Panc1 (cell line): ENCODE data around the gene TNPO1. TPM values are rescaled to one million over a fixed set of nuclear protein-coding genes. Genes with fewer than 3 reads are reported as not detected.

Experiments
- ATAC-seq: fragments of 200-7000 bp; cut with Tn5 transposase; 2 replicates; pipeline ENCODE4 v1.9.1; 2020; ENCODE audit warnings: mild to moderate bottlenecking, moderate library complexity
- BruUV-seq: library from RNA; stranded (reverse); fragments of 400-500 nt; replicated peaks from 2 replicates; lab custom pipeline; 2021; lab: Mats Ljungman, UMichigan
- CTCF ChIA-PET: fragments of 300-600 bp; sonication (Branson Sonifier 250); formaldehyde crosslinking; loops from one replicate; lab custom pipeline; 2022; ENCODE audit warnings: antibody characterized with exemption; lab: Charles Lee
- POLR2A ChIA-PET: fragments of 300-600 bp; sonication (Branson Sonifier 250); formaldehyde crosslinking; loops from one replicate; lab custom pipeline; 2022; ENCODE audit warnings: antibody characterized with exemption; lab: Charles Lee
- DNase-seq: peaks from one replicate; pipeline ENCODE4 v3.0.0-alpha.2; 2010; ENCODE audit warnings: low read depth, low spot score
- H3K27ac ChIP-seq: 2 replicates; pipeline ENCODE4 v1.5.1; 2011; ENCODE audit warnings: mild to moderate bottlenecking, low read length, inconsistent platforms
- H3K27me3 ChIP-seq: fragments of 200-500 bp; sonication (Bioruptor generic); 2 replicates; pipeline ENCODE4 v1.6.0; 2014; ENCODE audit warnings: low read length, inconsistent platforms; ENCODE audit not compliant: control insufficient read depth, insufficient read depth
- H3K36me3 ChIP-seq: fragments of 200-500 bp; sonication (Bioruptor generic); 2 replicates; pipeline ENCODE4 v1.5.1; 2014; ENCODE audit warnings: inconsistent platforms, mild to moderate bottlenecking, low read length, moderate library complexity; ENCODE audit not compliant: control insufficient read depth, insufficient read depth
- H3K4me1 ChIP-seq: 2 replicates; pipeline ENCODE4 v1.5.1; 2011; ENCODE audit warnings: inconsistent platforms, mild to moderate bottlenecking, low read length, moderate library complexity; ENCODE audit not compliant: control insufficient read depth, insufficient read depth
- H3K4me3 ChIP-seq, 2 experiments: 2 replicates each; pipeline ENCODE4 v1.5.1; 2011 to 2012; ENCODE audit warnings: low read depth in 2 of 2, low read length in 2 of 2, mild to moderate bottlenecking in 2 of 2, inconsistent platforms in 1 of 2, moderate library complexity in 1 of 2
- H3K9me3 ChIP-seq: fragments of 200-500 bp; sonication (Bioruptor generic); 2 replicates; pipeline ENCODE4 v1.5.1; 2014; ENCODE audit warnings: low read depth, mild to moderate bottlenecking, inconsistent platforms, low read length, moderate library complexity; ENCODE audit not compliant: control insufficient read depth, insufficient read depth
- POLR2AphosphoS5 ChIP-seq: IDR thresholded peaks from 2 replicates; pipeline ENCODE4 v1.6.1; 2012; ENCODE audit warnings: mild to moderate bottlenecking, low read depth, low read length, moderate library complexity
- SIN3A ChIP-seq: IDR thresholded peaks from 2 replicates; pipeline ENCODE4 v1.6.1; 2012; ENCODE audit warnings: low read depth, mild to moderate bottlenecking, low read length, moderate library complexity, borderline replicate concordance; ENCODE audit not compliant: insufficient read depth
- TCF7L2 ChIP-seq: IDR thresholded peaks from 2 replicates; pipeline ENCODE4 v1.6.1; 2011; ENCODE audit warnings: mild to moderate bottlenecking, low read depth, low read length, inconsistent platforms
- in situ Hi-C: cut with HindIII; loops from 2 replicates; pipeline ENCODE4 v1.10.0; 2016; ENCODE audit warnings: low sequenced_read_pairs, low pct_unique_long_range_greater_than_20kb
- intact Hi-C: fragments of 100-400 bp; cut with micrococcal nuclease; formaldehyde crosslinking; loops from one replicate; pipeline ENCODE4 v1.10.0; 2022; ENCODE audit not compliant: unreplicated experiment
- total RNA-seq: library from RNA; stranded (reverse); gene quantifications from one replicate; pipeline ENCODE4 v1.2.1, GENCODE V29; 2021; ENCODE audit not compliant: unreplicated experiment
- TF ChIP-seq, protein P1 (sequence below), 2 experiments: IDR thresholded peaks; 2 replicates each; pipeline ENCODE4 v1.6.1; 2011 to 2012; ENCODE audit warnings: low read depth in 2 of 2, control low read depth in 1 of 2, low read length in 1 of 2, mild to moderate bottlenecking in 1 of 2, moderate library complexity in 1 of 2; ENCODE audit not compliant: insufficient read depth in 1 of 2
- TF ChIP-seq, protein P2 (sequence below): fragments of 450-650 bp; IDR thresholded peaks from 2 replicates; pipeline ENCODE4 v1.5.1; 2017; ENCODE audit warnings: mild to moderate bottlenecking

The TNPO1 gene
- total RNA-seq, 1 experiment from 2014 or later: 169 TPM

DNA sequence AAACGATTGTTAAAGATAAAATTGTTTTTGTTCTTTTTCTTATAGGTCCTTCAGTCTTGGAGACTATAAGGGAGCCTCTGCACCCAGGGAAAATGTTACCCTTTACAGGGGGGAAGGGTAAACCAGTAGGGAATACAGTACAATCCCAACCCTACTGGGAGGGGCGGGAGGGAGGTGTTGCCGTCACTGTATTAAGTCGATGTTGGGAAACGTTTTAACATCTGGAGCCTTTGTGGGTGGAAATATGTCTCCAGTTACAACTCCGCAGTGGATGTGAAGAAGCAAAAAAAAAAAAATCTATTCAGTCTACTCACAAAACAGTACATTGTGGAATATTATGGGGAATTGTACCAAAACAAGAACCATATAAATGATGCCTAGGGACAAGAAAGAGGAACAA is 92.2 kb downstream of the TNPO1 start:
- intact Hi-C loops (no loop called here), in situ Hi-C loops (no loop called here)
- ChIA-PET POLR2A (no interaction called here), CTCF (no interaction called here)
- DNase-seq: no peak
- Histone ChIP-seq H3K27me3 (no peaks in the 10 kb centered on the region), H3K27ac (no peak overlapping the region), H3K9me3 (no peaks in the 10 kb centered on the region), H3K36me3 (peaks cover 68% of the 10 kb centered on the region), H3K4me1 (no peaks in the 10 kb centered on the region), H3K4me3 (no peak overlapping the region)
- no peak for ATAC-seq
- no TSS peak for BruUV-seq
- TF ChIP-seq POLR2AphosphoS5 (no peak), SIN3A (no peak), TCF7L2 (no peak)
- TF ChIP-seq, protein P1, sequence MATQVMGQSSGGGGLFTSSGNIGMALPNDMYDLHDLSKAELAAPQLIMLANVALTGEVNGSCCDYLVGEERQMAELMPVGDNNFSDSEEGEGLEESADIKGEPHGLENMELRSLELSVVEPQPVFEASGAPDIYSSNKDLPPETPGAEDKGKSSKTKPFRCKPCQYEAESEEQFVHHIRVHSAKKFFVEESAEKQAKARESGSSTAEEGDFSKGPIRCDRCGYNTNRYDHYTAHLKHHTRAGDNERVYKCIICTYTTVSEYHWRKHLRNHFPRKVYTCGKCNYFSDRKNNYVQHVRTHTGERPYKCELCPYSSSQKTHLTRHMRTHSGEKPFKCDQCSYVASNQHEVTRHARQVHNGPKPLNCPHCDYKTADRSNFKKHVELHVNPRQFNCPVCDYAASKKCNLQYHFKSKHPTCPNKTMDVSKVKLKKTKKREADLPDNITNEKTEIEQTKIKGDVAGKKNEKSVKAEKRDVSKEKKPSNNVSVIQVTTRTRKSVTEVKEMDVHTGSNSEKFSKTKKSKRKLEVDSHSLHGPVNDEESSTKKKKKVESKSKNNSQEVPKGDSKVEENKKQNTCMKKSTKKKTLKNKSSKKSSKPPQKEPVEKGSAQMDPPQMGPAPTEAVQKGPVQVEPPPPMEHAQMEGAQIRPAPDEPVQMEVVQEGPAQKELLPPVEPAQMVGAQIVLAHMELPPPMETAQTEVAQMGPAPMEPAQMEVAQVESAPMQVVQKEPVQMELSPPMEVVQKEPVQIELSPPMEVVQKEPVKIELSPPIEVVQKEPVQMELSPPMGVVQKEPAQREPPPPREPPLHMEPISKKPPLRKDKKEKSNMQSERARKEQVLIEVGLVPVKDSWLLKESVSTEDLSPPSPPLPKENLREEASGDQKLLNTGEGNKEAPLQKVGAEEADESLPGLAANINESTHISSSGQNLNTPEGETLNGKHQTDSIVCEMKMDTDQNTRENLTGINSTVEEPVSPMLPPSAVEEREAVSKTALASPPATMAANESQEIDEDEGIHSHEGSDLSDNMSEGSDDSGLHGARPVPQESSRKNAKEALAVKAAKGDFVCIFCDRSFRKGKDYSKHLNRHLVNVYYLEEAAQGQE (IDR thresholded peaks at IDR 0.05; ENCODE audit: insufficient read depth in 1 of 2, low read depth in 2 of 2, low read length in 1 of 2): no peak
- TF ChIP-seq, protein P2, sequence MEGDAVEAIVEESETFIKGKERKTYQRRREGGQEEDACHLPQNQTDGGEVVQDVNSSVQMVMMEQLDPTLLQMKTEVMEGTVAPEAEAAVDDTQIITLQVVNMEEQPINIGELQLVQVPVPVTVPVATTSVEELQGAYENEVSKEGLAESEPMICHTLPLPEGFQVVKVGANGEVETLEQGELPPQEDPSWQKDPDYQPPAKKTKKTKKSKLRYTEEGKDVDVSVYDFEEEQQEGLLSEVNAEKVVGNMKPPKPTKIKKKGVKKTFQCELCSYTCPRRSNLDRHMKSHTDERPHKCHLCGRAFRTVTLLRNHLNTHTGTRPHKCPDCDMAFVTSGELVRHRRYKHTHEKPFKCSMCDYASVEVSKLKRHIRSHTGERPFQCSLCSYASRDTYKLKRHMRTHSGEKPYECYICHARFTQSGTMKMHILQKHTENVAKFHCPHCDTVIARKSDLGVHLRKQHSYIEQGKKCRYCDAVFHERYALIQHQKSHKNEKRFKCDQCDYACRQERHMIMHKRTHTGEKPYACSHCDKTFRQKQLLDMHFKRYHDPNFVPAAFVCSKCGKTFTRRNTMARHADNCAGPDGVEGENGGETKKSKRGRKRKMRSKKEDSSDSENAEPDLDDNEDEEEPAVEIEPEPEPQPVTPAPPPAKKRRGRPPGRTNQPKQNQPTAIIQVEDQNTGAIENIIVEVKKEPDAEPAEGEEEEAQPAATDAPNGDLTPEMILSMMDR: no peak

DNA sequence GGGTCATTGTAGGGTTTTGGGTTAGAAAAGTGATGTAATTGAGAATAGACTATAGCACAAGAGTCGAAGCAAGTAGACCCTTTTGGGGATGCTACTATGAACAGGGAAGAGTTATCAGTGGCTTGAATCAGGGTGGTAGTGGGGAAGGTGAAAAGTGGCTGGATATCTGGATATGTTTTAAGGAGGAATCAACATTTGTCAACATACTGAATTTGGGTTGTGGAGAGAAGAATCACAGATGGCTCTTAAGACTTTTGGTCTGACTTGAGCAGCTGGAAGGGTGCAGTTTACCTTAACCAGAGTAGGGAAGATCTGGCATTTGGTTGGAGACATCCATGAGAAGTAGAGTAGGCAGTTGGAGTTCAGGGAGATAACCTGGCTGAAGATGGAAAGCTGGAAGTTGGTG is 100.9 kb downstream of the TNPO1 start:
- ATAC-seq: no peak; the same call in 1 of the 2 replicates

More for the DNA sequence above, 100.9 kb downstream of the TNPO1 start:
- Histone ChIP-seq H3K4me3 (no peak overlapping the region), H3K27me3 (no peaks in the 10 kb centered on the region), H3K4me1 (peaks cover 5% of the 10 kb centered on the region; the same call in 1 of the 2 replicates), H3K27ac (no peak overlapping the region), H3K36me3 (peaks cover 16% of the 10 kb centered on the region), H3K9me3 (no peaks in the 10 kb centered on the region)
- intact Hi-C loops: no loop called here
- TF ChIP-seq, protein P1 (IDR thresholded peaks at IDR 0.05; ENCODE audit: insufficient read depth in 1 of 2, low read depth in 2 of 2, low read length in 1 of 2): no peak
- TF ChIP-seq POLR2AphosphoS5 (peak; percentile 70; the same call in 1 of the 2 replicates), TCF7L2 (no peak), SIN3A (no peak)
- TF ChIP-seq, protein P2: no peak
- no peak for DNase-seq
- BruUV-seq: no TSS peak
- ChIA-PET POLR2A (no interaction called here), CTCF (no interaction called here)
- in situ Hi-C loops: no loop called here
